ENCODE data around the gene CWC22.
"Not testable (repeated sequence)": the region's sequence is repeated elsewhere in the genome, so short reads cannot be mapped to it uniquely, and the experiment has no call there.

CWC22 gene

GRCh38 chr2:179981085-179981484, 26.0 kb downstream of the CWC22 start:
- TF ChIP-seq, protein P1, sequence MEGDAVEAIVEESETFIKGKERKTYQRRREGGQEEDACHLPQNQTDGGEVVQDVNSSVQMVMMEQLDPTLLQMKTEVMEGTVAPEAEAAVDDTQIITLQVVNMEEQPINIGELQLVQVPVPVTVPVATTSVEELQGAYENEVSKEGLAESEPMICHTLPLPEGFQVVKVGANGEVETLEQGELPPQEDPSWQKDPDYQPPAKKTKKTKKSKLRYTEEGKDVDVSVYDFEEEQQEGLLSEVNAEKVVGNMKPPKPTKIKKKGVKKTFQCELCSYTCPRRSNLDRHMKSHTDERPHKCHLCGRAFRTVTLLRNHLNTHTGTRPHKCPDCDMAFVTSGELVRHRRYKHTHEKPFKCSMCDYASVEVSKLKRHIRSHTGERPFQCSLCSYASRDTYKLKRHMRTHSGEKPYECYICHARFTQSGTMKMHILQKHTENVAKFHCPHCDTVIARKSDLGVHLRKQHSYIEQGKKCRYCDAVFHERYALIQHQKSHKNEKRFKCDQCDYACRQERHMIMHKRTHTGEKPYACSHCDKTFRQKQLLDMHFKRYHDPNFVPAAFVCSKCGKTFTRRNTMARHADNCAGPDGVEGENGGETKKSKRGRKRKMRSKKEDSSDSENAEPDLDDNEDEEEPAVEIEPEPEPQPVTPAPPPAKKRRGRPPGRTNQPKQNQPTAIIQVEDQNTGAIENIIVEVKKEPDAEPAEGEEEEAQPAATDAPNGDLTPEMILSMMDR (IDR thresholded peaks at IDR 0.05; ENCODE audit: control extremely low read depth, extremely low read depth, low read depth, missing control alignments), result no peak
- ChIA-PET CTCF (interaction anchor here (1.5 kb wide), 1 partner anchor 11 kb away, joined by 3 read pairs; no protein-coding TSS in a partner anchor), POLR2A (no interaction called here)
- no peak for DNase-seq (ENCODE audit: extremely low spot score)

DNA sequence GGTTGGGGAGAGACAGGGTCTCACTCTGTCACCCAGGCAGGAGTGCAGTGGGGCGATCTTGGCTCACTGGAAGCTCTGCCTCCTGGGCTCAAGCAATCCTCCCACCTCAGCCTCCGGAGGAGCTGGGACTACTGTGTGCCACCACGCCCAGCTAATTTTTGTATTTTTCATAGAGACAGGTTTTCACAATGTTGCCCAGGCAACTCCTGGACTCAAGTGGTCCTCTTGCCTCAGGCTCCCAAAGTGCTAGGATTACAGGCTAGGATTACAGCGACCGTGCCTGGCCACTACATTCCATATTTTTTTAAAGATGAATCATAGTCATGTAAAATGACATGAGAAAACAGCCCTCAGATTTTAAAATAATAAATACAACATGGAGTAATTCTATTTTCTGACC, 32.3 kb downstream of the CWC22 start:
- no peak for DNase-seq (ENCODE audit: extremely low spot score)
- CTCF ChIA-PET, result interaction anchor here (1.7 kb wide), 1 partner anchor 17 kb away, joined by 5 read pairs; no protein-coding TSS in a partner anchor

DNA sequence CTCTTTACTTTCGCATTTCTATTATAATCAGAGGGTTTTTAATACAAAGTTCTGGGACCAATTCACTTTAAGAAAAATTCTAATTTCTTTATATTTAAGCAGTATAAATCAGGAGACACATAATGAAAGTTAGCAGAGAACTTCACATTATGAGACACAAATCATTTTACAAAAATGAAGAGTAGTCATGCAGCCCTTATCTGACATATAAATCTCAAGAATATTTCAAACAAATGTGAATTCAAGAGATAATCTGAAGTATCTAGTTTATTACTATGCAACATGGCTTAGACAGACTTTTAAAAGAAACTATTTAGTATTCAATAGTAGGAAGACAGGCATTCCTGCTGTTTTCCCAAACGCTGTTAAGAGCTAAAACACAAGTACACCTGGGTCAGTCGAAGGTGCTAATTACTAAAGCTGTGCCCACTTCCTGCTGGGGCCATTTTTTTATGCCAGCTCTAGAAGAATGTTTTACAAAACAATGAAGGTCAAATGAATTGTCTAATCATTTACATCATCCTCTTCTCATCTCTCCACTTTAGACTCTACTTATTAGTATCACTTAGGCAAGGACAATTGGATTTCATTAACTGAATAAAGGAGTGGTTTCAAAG, 40.2 kb downstream of the CWC22 start:
- TF ChIP-seq, protein P1 (IDR thresholded peaks at IDR 0.05; ENCODE audit: control extremely low read depth, extremely low read depth, low read depth, missing control alignments), result no peak
- POLR2A ChIA-PET, result no interaction called here

More for the DNA sequence above, 32.3 kb downstream of the CWC22 start:
- TF ChIP-seq, protein P1 (IDR thresholded peaks at IDR 0.05; ENCODE audit: control extremely low read depth, extremely low read depth, low read depth, missing control alignments), result no peak
- POLR2A ChIA-PET, result no interaction called here

DNA sequence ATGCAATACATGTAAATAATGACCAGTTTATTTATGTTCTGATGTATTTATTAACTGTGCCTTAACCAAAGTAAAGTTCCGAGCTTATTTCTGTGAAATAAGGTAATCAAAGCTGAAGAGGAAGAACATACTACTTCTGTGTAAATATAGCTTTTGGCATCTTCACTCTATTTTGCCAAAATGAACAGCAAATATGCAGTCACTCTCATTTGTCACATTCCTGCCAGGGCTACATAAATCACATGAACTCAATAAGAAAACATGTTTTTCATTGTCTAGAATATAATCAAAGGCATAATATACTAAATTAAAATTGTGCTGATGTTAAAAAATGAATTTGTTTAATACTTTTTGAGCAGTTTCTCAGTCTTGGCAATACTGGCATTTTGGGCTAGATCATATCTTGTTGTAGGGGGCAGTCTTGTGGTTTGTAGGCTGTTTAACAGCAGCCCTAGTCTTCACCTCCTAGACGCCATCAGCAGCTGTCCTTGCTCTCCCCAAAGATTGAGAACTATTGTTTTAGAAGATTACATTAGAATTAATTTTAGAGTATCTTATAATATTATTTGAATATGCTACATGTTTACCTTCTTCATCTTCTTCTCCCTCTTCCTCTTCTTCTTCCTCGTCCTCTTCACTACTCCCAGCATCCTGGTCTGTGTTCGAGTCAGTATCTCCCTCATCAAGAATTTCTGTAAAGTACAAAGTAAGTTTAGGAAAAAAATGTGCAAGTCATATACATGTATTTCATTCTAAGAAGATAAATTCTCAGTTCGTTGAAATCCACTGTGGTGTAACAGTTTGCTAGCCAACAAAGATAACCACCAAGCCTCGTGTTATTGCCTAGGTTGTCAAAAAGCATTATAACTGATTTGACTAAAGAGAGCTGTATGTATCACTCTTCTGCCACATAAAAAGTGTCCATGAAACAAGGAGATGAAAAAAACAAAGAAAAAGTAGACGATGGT, 41.5 kb downstream of the CWC22 start:
- TF ChIP-seq, protein P1 (IDR thresholded peaks at IDR 0.05; ENCODE audit: control extremely low read depth, extremely low read depth, low read depth, missing control alignments), result no peak
- POLR2A ChIA-PET, result no interaction called here
- CTCF ChIA-PET, result interaction anchor here (1.9 kb wide), 1 partner anchor 28 kb away, joined by 6 read pairs; no protein-coding TSS in a partner anchor
- no peak for DNase-seq (ENCODE audit: extremely low spot score)

More for the DNA sequence above, 40.2 kb downstream of the CWC22 start:
- DNase-seq (ENCODE audit: extremely low spot score), result no peak
- CTCF ChIA-PET, result interaction anchor here (1.9 kb wide), 1 partner anchor 30 kb away, joined by 6 read pairs; no protein-coding TSS in a partner anchor

DNA sequence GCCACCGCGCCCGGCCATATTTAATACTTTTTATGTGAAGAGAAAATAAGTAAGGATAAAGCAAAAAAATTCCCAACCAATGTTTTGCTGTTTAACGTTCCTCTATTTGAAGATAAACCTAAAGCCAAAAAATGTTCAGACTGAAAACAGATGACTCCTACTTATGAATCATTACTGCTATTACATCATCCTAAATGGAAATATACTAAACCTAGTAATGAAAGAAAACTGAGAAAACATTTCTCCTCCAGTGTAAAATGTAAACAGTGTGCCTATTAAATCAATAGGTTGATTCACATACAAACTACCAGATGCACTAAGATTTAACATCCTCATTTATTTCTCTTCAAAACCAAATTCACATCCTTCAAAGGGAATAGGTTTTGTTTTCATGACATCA, 43.5 kb downstream of the CWC22 start:
- no peak for DNase-seq (ENCODE audit: extremely low spot score)
- TF ChIP-seq, protein P1 (IDR thresholded peaks at IDR 0.05; ENCODE audit: control extremely low read depth, extremely low read depth, low read depth, missing control alignments), result no peak
- ChIA-PET CTCF (no interaction called here), POLR2A (no interaction called here)

DNA sequence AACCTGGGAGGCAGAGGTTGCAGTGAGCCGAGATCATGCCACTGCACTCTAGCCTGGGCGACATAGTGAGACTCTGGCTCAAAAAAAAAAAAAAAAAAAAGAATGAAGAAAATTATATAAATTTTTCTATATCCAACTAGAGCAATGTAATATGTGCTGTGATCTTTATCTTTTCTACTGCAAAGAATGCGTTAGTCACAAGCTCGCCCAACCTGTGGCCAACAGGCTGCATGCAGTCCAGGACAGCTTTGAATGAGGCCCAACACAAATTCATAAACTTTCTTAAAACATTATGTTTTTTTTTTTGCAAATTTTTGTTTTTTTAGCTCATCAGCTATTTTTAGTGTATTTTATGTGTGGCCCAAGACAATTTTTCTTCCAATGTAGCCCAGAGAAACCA, 48.8 kb downstream of the CWC22 start:
- DNase-seq (ENCODE audit: extremely low spot score); POLR2A ChIA-PET: not testable (repeated sequence)
- CTCF ChIA-PET, result interaction anchor here (1.2 kb wide), 2 partner anchors 10 kb away, joined by 3 to 4 read pairs; no protein-coding TSS in a partner anchor

Measured in GM10248 (cell line).